ENCODE results near the gene NGFR.

GRCh38 chr17:49469831-49470810, 25.0 kb upstream of the NGFR start:
- no peak for TF ChIP-seq CTCF (IDR thresholded peaks at IDR 0.05)
- TF ChIP-seq TCF7L2 (IDR thresholded peaks at IDR 0.05; ENCODE audit: low read depth, low read length): no peak
